ENCODE results near the gene RGCC.
"Not testable (repeated sequence)": the region's sequence is repeated elsewhere in the genome, so short reads cannot be mapped to it uniquely, and the experiment has no call there.

The RGCC gene

GRCh38 chr13:41492432-41493260 is 35.3 kb downstream of the RGCC start:
- no peak for DNase-seq

- DNase-seq = no peak
These were observed 36.9 kb downstream of the RGCC start for GRCh38 chr13:41494202-41494601.

- no peak for DNase-seq
These were observed 37.7 kb downstream of the RGCC start for GRCh38 chr13:41495044-41495443.

- no peak for DNase-seq
These were observed 39.3 kb downstream of the RGCC start for GRCh38 chr13:41496420-41497234.

GRCh38 chr13:41497436-41497835 is 40.1 kb downstream of the RGCC start:
- DNase-seq = no peak

GRCh38 chr13:41499452-41499851 is 42.1 kb downstream of the RGCC start:
- DNase-seq = no peak

GRCh38 chr13:41500511-41500910 is 43.2 kb downstream of the RGCC start:
- DNase-seq = peak in 1 of 2 experiments; percentile 22

GRCh38 chr13:41501281-41501680 is 43.9 kb downstream of the RGCC start:
- no peak for DNase-seq

- DNase-seq = no peak
These were observed 44.7 kb downstream of the RGCC start for GRCh38 chr13:41502031-41502430.

- peak in 1 of 2 experiments; percentile 17 for DNase-seq
These were observed 45.3 kb downstream of the RGCC start for GRCh38 chr13:41502673-41503072.

GRCh38 chr13:41503356-41503755 is 46.0 kb downstream of the RGCC start:
- DNase-seq = no peak

- not testable (repeated sequence) for DNase-seq
These were observed 47.3 kb downstream of the RGCC start for GRCh38 chr13:41504657-41505056.

GRCh38 chr13:41505209-41505835 is 48.0 kb downstream of the RGCC start:
- no peak for DNase-seq

- DNase-seq = no peak
These were observed 49.0 kb downstream of the RGCC start for GRCh38 chr13:41506312-41506711.

GRCh38 chr13:41509971-41510370 is 52.6 kb downstream of the RGCC start:
- DNase-seq = no peak

- no peak for DNase-seq
These were observed 54.5 kb downstream of the RGCC start for GRCh38 chr13:41511827-41512226.

- DNase-seq = no peak
These were observed 55.1 kb downstream of the RGCC start for GRCh38 chr13:41512441-41512840.

- DNase-seq = no peak
These were observed 56.2 kb downstream of the RGCC start for GRCh38 chr13:41513600-41513999.

- DNase-seq = no peak
These were observed 57.6 kb downstream of the RGCC start for GRCh38 chr13:41514853-41515395.

GRCh38 chr13:41515491-41516139 is 58.3 kb downstream of the RGCC start:
- DNase-seq = no peak

- no peak for DNase-seq
These were observed 58.8 kb downstream of the RGCC start for GRCh38 chr13:41516166-41516565.

- DNase-seq = no peak
These were observed 59.4 kb downstream of the RGCC start for GRCh38 chr13:41516760-41517159.

Measured in stimulated activated CD4-positive, alpha-beta T cell treated with anti-CD3 and anti-CD28 coated beads, Interleukin-4, amount 100 ng/mL, for 4 hours (primary cell).